Activated T-cell treated with anti-CD3 and anti-CD28 coated beads, Interleukin-2, amount 50 U/mL, for 72 hours (primary cell): ENCODE results near the gene COL15A1. TPM values are rescaled to one million over a fixed set of nuclear protein-coding genes. Genes with fewer than 3 reads are reported as not detected.
A peak's percentile ranks its signal among the peaks of the same experiment; 100 is the strongest.

ENCODE experiments used
- ATAC-seq, 2 donors: fragments of 150-1000 bp; cut with Tn5 transposase; replicated peaks in 1 of 2; 2 replicates each; pipeline ENCODE4 v1.10.0; 2021; ENCODE audit warnings: moderate library complexity in 2 of 2, mild to moderate bottlenecking in 1 of 2
- DNase-seq, 2 donors: peaks; one replicate each; pipeline ENCODE4 v3.0.0; 2021 to 2022; ENCODE audit warnings: mixed read lengths in 1 of 2
- H3K27ac Mint-ChIP-seq: one replicate; pipeline ENCODE4 v1.8.0; 2022; ENCODE audit warnings: mild to moderate bottlenecking, moderate library complexity, mixed read lengths
- H3K27me3 Mint-ChIP-seq: one replicate; pipeline ENCODE4 v1.8.0; 2022; ENCODE audit warnings: low read depth, mixed read lengths
- H3K36me3 Mint-ChIP-seq, 2 donors: one replicate each; pipeline ENCODE4 v1.8.0; 2022; ENCODE audit warnings: mixed read lengths in 2 of 2, mild to moderate bottlenecking in 1 of 2; ENCODE audit not compliant: insufficient read depth in 2 of 2
- H3K4me1 Mint-ChIP-seq: one replicate; pipeline ENCODE4 v1.8.0; 2022; ENCODE audit warnings: low read depth, mixed read lengths
- H3K4me3 Mint-ChIP-seq, 2 donors: one replicate each; pipeline ENCODE4 v1.8.0; 2022; ENCODE audit warnings: mild to moderate bottlenecking in 2 of 2, mixed read lengths in 2 of 2, moderate library complexity in 2 of 2
- H3K9me3 Mint-ChIP-seq, 2 donors: one replicate each; pipeline ENCODE4 v1.8.0; 2022; ENCODE audit warnings: mixed read lengths in 2 of 2
- total RNA-seq, 2 donors: library from RNA; stranded (reverse); gene quantifications; one replicate each; pipeline ENCODE4 v1.2.3, GENCODE V29; 2022

The COL15A1 gene
- total RNA-seq, 2 donors from 2014 or later = 0.19 to 0.30 TPM

GRCh38 chr9:99038484-99038820 is 94.7 kb downstream of the COL15A1 start:
- ATAC-seq = no peak
- Mint-ChIP-seq H3K27ac (no peak overlapping the region), H3K9me3 (no peaks in the 10 kb centered on the region), H3K27me3 (no peaks in the 10 kb centered on the region), H3K4me3 (no peak overlapping the region), H3K4me1 (peaks cover 39% of the 10 kb centered on the region), H3K36me3 (no peaks in the 10 kb centered on the region)
- no peak for DNase-seq

- Mint-ChIP-seq H3K27ac (no peak overlapping the region), H3K36me3 (peaks cover 2% of the 10 kb centered on the region in 2 donors)
Observed at GRCh38 chr9:99039505-99040182, 95.9 kb downstream of the COL15A1 start.

GRCh38 chr9:99040251-99040900 is 96.7 kb downstream of the COL15A1 start:
- Mint-ChIP-seq H3K27ac (no peak overlapping the region), H3K36me3 (peaks cover 4 to 7% of the 10 kb centered on the region in 2 donors), H3K4me3 (no peak overlapping the region), H3K9me3 (peaks cover 3 to 5% of the 10 kb centered on the region in 2 donors), H3K27me3 (no peaks in the 10 kb centered on the region), H3K4me1 (peaks cover 36% of the 10 kb centered on the region)
- ATAC-seq = peak in 1 of 2 donors; percentile 13
- DNase-seq = no peak

More at GRCh38 chr9:99039505-99040182, 95.9 kb downstream of the COL15A1 start:
- no peak overlapping the region for H3K4me3 Mint-ChIP-seq
- DNase-seq (no peak), ATAC-seq (peak; percentile 57 to 73)
- peaks cover 34% of the 10 kb centered on the region for H3K4me1 Mint-ChIP-seq
- peaks cover 3 to 5% of the 10 kb centered on the region in 2 donors for H3K9me3 Mint-ChIP-seq
- no peaks in the 10 kb centered on the region for H3K27me3 Mint-ChIP-seq

- Mint-ChIP-seq H3K27me3 (no peaks in the 10 kb centered on the region), H3K27ac (no peak overlapping the region), H3K9me3 (peaks cover 3 to 5% of the 10 kb centered on the region in 2 donors), H3K4me1 (peaks cover 33% of the 10 kb centered on the region), H3K4me3 (no peak overlapping the region), H3K36me3 (peaks cover 6 to 8% of the 10 kb centered on the region in 2 donors)
- DNase-seq (no peak), ATAC-seq (peak in 1 of 2 donors; percentile 23)
Observed at GRCh38 chr9:99040911-99041582, 97.3 kb downstream of the COL15A1 start.

- DNase-seq (no peak), ATAC-seq (no peak)
- H3K36me3 Mint-ChIP-seq = peaks cover 6 to 8% of the 10 kb centered on the region in 2 donors
- peaks cover 38% of the 10 kb centered on the region for H3K4me1 Mint-ChIP-seq
- H3K9me3 Mint-ChIP-seq = peaks cover 3 to 5% of the 10 kb centered on the region in 2 donors
- no peak overlapping the region for H3K27ac Mint-ChIP-seq
- H3K4me3 Mint-ChIP-seq = no peak overlapping the region
- H3K27me3 Mint-ChIP-seq = no peaks in the 10 kb centered on the region
Observed at GRCh38 chr9:99041618-99042017, 97.9 kb downstream of the COL15A1 start.

DNA sequence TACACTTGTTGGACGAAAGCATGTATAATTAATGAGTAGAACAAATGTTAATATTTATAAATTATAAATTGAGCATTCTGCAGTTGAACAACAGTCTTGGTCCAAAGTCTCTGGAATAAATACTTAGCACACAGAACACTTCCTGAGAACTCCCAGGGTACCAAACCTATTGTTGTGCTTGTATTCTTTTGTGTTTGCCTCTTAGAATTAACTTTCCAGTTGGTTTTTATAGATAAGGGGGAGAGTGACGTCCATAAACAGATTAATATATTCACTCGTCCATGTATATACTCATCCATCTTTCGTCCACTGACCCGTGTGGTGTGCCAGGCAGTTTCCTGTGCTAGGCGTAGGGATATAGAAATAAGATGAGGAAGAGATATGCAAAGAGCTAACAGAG is 98.9 kb downstream of the COL15A1 start:
- Mint-ChIP-seq H3K4me1 (peaks cover 42% of the 10 kb centered on the region), H3K4me3 (no peak overlapping the region), H3K9me3 (peaks cover 3 to 5% of the 10 kb centered on the region in 2 donors), H3K27me3 (no peaks in the 10 kb centered on the region), H3K36me3 (peaks cover 6 to 8% of the 10 kb centered on the region in 2 donors), H3K27ac (no peak overlapping the region)
- ATAC-seq (no peak), DNase-seq (no peak)

- peaks cover 6 to 8% of the 10 kb centered on the region in 2 donors for H3K36me3 Mint-ChIP-seq
- H3K9me3 Mint-ChIP-seq = peaks cover 3 to 5% of the 10 kb centered on the region in 2 donors
- ATAC-seq (no peak), DNase-seq (no peak)
- H3K4me1 Mint-ChIP-seq = peaks cover 45% of the 10 kb centered on the region
- H3K27ac Mint-ChIP-seq = no peak overlapping the region
- H3K27me3 Mint-ChIP-seq = no peaks in the 10 kb centered on the region
- no peak overlapping the region for H3K4me3 Mint-ChIP-seq
Observed at GRCh38 chr9:99044827-99045226, 101.1 kb downstream of the COL15A1 start.

DNA sequence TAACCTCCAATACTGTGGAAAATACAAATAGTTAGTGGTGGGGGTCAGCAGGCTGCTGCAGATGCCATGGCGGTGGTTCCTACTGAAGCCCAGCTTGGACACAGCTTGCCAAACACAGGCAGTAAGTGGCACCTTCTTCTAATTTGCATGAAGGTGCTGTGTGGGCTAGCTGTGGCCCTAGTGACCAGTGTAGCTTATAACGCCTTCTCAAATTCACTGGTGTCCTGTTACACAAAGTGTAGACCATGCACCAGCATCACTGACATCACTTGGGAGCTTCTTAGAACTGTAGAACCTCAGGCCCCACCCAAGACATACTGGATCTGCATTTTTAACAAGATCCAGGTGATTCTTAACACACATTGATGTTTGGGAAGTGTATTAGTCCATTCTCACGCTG is 102.4 kb downstream of the COL15A1 start:
- H3K36me3 Mint-ChIP-seq = peaks cover 6 to 8% of the 10 kb centered on the region in 2 donors
- no peak overlapping the region for H3K4me3 Mint-ChIP-seq
- H3K27ac Mint-ChIP-seq = no peak overlapping the region
- no peak for ATAC-seq
- peaks cover 34% of the 10 kb centered on the region for H3K4me1 Mint-ChIP-seq
- peaks cover 3 to 5% of the 10 kb centered on the region in 2 donors for H3K9me3 Mint-ChIP-seq
- DNase-seq = no peak
- H3K27me3 Mint-ChIP-seq = no peaks in the 10 kb centered on the region

DNA sequence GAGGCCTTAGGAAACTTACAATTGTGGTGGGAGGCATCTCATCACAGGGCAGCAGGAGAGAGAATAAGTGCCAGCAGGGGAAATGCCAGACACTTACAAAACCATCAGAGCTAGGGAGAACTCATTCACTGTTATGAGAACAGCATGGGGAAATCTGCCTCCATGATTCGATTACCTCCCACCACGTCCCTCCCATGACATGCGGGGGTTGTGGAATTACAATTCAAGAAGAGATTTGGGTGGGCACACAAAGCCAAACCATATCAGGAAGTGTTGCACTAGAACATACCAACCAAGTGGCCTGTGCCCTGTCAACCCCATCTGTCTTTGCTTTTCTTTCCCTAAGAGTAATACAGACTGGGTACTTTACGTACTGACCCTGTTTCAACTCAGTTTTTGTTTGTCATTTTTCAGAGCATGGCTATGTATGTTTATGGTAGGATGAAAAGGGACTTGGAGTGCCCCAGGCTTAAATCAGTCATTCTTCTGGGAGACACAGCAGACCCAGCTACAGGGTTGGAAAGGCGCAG is 102.9 kb downstream of the COL15A1 start:
- peaks cover 3 to 5% of the 10 kb centered on the region in 2 donors for H3K9me3 Mint-ChIP-seq
- no peak overlapping the region for H3K27ac Mint-ChIP-seq
- H3K4me1 Mint-ChIP-seq = peaks cover 29% of the 10 kb centered on the region
- peaks cover 6 to 8% of the 10 kb centered on the region in 2 donors for H3K36me3 Mint-ChIP-seq
- no peak for DNase-seq
- no peak for ATAC-seq
- H3K4me3 Mint-ChIP-seq = no peak overlapping the region
- no peaks in the 10 kb centered on the region for H3K27me3 Mint-ChIP-seq

GRCh38 chr9:99049228-99049627 is 105.5 kb downstream of the COL15A1 start:
- peaks cover 43% of the 10 kb centered on the region for H3K4me1 Mint-ChIP-seq
- H3K27me3 Mint-ChIP-seq = peaks cover 3% of the 10 kb centered on the region
- no peak overlapping the region for H3K4me3 Mint-ChIP-seq

DNA sequence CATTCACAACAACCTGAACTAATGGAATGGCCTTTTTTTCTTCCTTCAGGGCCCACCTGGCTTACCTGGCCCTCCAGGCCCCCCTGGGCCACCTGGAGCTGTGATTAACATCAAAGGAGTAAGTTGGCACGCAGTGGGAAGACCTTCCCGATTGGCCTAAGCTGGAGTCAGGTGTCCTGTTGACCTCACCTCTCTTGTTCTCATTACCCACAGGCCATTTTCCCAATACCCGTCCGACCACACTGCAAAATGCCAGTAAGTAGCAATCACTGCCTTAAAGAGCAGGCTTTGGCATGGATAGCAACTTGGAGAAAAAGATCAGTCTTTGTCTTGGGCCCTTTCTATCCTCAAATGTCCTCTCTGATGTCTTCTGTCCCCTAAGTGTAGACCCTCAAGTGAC is 105.9 kb downstream of the COL15A1 start:
- Mint-ChIP-seq H3K36me3 (peaks cover 3 to 6% of the 10 kb centered on the region in 2 donors), H3K4me1 (peaks cover 47% of the 10 kb centered on the region), H3K27ac (no peak overlapping the region), H3K9me3 (no peaks in the 10 kb centered on the region), H3K27me3 (peaks cover 7% of the 10 kb centered on the region), H3K4me3 (no peak overlapping the region)
- DNase-seq = no peak
- ATAC-seq = no peak

More at GRCh38 chr9:99049228-99049627, 105.5 kb downstream of the COL15A1 start:
- no peak for ATAC-seq
- DNase-seq = no peak
- H3K36me3 Mint-ChIP-seq = peaks cover 3 to 8% of the 10 kb centered on the region in 2 donors
- peaks cover under 1 to 1% of the 10 kb centered on the region in 2 donors for H3K9me3 Mint-ChIP-seq
- H3K27ac Mint-ChIP-seq = no peak overlapping the region

DNA sequence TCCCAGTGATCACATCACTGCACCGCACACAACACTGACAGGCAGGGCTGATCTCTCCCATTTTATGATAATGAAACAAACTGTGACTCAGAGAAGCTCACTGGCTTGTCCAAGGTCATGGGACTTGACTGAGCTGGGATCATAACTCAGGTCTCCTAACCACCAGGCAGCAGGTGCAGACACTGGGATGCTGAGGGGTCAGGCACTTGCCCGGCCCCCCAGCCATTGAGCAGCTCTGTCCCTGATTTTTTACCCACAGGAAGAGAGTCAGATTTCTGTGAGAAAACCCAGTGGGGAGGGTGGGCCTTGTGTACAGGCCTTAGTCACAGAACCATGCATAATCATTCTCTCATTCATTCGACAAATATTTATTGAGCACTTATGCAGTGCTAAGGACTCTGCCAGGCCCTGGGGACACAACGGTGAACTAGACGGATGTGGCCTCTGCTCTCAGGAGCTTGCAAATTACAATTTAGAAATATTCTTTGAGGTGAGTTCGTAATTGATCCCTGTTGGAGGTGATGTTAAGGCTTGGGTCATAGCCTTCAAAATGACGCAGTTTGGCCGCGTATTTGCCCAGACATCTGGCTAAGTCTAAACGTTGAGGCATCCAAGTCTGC is 106.7 kb downstream of the COL15A1 start:
- Mint-ChIP-seq H3K36me3 (peaks cover under 1 to 3% of the 10 kb centered on the region in 2 donors), H3K27ac (no peak overlapping the region), H3K27me3 (peaks cover 11% of the 10 kb centered on the region), H3K9me3 (peaks cover 0 to 1% of the 10 kb centered on the region in 2 donors), H3K4me1 (peaks cover 44% of the 10 kb centered on the region), H3K4me3 (no peak overlapping the region)
- DNase-seq (no peak), ATAC-seq (no peak)
